ENCODE data around the gene DHCR7. TPM values are rescaled to one million over a fixed set of nuclear protein-coding genes. Genes with fewer than 3 reads are reported as not detected.

Gene DHCR7
- total RNA-seq, 1 donor from 2014 or later, result 97.0 TPM

DNA sequence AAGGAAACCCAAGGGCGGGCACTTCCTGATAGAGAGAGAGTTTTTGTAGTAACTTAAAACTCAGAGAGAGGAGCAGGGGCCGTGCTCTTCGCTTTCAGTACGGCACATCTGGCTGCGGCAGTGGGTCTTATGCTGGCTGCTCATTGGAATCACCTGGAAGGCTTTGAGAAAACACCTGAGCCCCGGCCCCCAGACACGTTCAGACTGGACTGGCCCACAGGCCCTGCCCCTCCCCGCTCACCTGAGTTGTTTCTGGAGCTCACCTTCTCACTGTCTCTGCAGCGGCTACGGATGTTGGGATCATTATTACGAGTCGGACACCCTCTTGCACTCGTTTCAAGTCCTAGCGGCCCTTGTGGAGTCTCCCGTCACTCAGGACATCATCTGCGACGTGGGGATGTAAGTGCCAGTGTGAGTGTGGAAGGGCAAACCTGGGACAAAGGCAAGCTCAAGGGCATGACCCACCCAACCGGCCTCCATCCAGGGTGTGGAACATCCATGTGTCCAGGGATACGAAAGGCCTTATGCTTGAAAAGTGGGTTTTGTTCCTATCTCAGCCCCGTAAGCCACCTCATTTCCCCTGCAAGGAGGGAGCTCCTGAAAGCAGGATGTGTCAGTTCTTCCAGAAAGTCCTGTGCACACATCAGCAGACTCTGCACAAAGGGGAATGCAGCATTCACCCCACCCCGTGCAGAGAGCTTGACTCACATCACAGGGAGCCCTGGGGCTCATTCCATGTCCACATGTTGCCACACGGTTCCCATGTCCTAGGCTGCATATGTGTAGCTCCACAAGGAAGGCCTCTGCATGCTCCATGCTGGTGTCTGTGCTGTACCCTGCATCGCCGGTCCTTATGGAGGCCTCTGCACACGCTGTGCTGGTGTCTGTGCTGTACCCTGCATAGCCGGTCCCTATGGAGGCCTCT is 10.2 kb upstream of the DHCR7 start:
- no peak overlapping the region for H3K4me3 Mint-ChIP-seq
- peaks cover 7% of the 10 kb centered on the region for H3K4me1 Mint-ChIP-seq (ENCODE audit: unreplicated experiment)
- TF ChIP-seq, protein P1, sequence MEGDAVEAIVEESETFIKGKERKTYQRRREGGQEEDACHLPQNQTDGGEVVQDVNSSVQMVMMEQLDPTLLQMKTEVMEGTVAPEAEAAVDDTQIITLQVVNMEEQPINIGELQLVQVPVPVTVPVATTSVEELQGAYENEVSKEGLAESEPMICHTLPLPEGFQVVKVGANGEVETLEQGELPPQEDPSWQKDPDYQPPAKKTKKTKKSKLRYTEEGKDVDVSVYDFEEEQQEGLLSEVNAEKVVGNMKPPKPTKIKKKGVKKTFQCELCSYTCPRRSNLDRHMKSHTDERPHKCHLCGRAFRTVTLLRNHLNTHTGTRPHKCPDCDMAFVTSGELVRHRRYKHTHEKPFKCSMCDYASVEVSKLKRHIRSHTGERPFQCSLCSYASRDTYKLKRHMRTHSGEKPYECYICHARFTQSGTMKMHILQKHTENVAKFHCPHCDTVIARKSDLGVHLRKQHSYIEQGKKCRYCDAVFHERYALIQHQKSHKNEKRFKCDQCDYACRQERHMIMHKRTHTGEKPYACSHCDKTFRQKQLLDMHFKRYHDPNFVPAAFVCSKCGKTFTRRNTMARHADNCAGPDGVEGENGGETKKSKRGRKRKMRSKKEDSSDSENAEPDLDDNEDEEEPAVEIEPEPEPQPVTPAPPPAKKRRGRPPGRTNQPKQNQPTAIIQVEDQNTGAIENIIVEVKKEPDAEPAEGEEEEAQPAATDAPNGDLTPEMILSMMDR (conservative IDR thresholded peaks at IDR 0.05), result no peak
- H3K27me3 Mint-ChIP-seq, result no peaks in the 10 kb centered on the region
- peak overlapping the region; percentile 15 for H3K27ac Mint-ChIP-seq
- DNase-seq (ENCODE audit: extremely low spot score, unreplicated experiment), result no peak
- H3K36me3 Mint-ChIP-seq, result peaks cover 26% of the 10 kb centered on the region
- H3K9me3 Mint-ChIP-seq, result no peaks in the 10 kb centered on the region

GRCh38 chr11:71456831-71457230 is 8.6 kb upstream of the DHCR7 start:
- peaks cover 16% of the 10 kb centered on the region for H3K36me3 Mint-ChIP-seq
- H3K4me3 Mint-ChIP-seq, result no peak overlapping the region
- no peaks in the 10 kb centered on the region for H3K27me3 Mint-ChIP-seq
- no peak for DNase-seq (ENCODE audit: extremely low spot score, unreplicated experiment)
- H3K9me3 Mint-ChIP-seq, result no peaks in the 10 kb centered on the region
- peaks cover 14% of the 10 kb centered on the region for H3K4me1 Mint-ChIP-seq (ENCODE audit: unreplicated experiment)
- no peak overlapping the region for H3K27ac Mint-ChIP-seq
- TF ChIP-seq, protein P1 (conservative IDR thresholded peaks at IDR 0.05), result no peak

- DNase-seq (ENCODE audit: extremely low spot score, unreplicated experiment), result no peak
- H3K36me3 Mint-ChIP-seq, result peaks cover 16% of the 10 kb centered on the region
- no peak overlapping the region for H3K27ac Mint-ChIP-seq
- peaks cover 18% of the 10 kb centered on the region for H3K4me1 Mint-ChIP-seq (ENCODE audit: unreplicated experiment)
- no peaks in the 10 kb centered on the region for H3K27me3 Mint-ChIP-seq
- TF ChIP-seq, protein P1 (conservative IDR thresholded peaks at IDR 0.05), result no peak
- no peaks in the 10 kb centered on the region for H3K9me3 Mint-ChIP-seq
- H3K4me3 Mint-ChIP-seq, result peak overlapping the region; percentile 50
Observed at GRCh38 chr11:71456294-71456693, 8.1 kb upstream of the DHCR7 start.

DNA sequence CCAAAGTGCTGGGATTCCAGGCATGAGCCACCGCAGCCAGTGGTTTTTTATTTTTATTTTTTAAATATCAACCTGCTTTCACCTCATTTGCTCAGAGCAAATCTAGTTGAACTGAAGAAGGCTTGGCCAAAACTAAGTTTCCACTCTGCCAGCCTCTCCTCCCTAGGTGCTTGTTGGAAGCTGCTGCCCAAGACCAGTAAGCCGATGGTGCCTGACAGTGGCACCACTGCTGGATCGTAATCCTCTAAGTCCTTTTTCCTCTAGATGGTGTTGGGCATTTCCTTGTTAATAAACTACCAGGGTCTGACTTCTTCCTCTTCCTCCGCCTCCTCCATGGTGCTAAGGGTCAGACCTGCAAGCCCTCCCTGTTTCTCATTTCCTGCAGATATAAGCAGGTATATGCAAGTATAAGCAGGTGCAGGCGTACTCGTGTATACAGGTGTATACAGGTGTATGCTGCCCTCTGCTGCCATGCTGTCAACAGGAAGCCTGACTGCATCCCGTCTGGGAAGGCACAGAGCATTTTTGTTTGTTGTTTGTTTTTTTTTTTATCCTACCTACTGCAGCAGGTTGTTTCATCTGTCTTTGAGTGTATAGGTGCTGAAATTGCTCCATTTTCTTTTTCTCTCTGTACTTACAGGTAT is 6.4 kb upstream of the DHCR7 start:
- TF ChIP-seq, protein P1 (conservative IDR thresholded peaks at IDR 0.05), result no peak
- Mint-ChIP-seq H3K27ac (peak overlapping the region; percentile 13), H3K36me3 (peaks cover 10% of the 10 kb centered on the region), H3K9me3 (no peaks in the 10 kb centered on the region), H3K4me1 (ENCODE audit: unreplicated experiment) (peaks cover 24% of the 10 kb centered on the region), H3K27me3 (no peaks in the 10 kb centered on the region), H3K4me3 (peak overlapping the region; percentile 91)
- no peak for DNase-seq (ENCODE audit: extremely low spot score, unreplicated experiment)

DNA sequence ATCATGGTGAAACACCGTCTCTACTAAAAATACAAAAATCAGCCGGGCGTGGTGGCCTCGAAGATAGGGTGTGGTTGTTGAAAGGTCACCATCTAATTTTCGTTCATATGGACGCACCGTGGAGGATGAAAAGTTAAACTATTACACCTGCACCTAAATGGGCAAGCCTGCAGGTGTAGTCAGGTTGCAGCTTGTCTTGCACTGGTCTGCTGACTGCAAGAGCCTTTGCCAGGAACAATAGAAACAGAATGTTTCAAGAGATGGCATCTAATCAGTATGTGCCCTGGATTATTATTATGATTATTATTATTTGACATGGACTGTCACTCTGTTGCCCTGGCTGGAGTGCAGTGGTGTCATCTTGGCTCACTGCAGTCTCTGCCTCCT is 5.7 kb upstream of the DHCR7 start:
- Mint-ChIP-seq H3K36me3 (peaks cover 9% of the 10 kb centered on the region), H3K27ac (peak overlapping the region; percentile 80), H3K4me1 (ENCODE audit: unreplicated experiment) (peaks cover 28% of the 10 kb centered on the region), H3K9me3 (no peaks in the 10 kb centered on the region), H3K27me3 (no peaks in the 10 kb centered on the region), H3K4me3 (peak overlapping the region; percentile 91)
- TF ChIP-seq, protein P1 (conservative IDR thresholded peaks at IDR 0.05), result no peak
- no peak for DNase-seq (ENCODE audit: extremely low spot score, unreplicated experiment)
